Measurements from ENCODE around the gene PMEPA1.
A peak's percentile ranks its signal among the peaks of the same experiment; 100 is the strongest.

Gene PMEPA1

DNA sequence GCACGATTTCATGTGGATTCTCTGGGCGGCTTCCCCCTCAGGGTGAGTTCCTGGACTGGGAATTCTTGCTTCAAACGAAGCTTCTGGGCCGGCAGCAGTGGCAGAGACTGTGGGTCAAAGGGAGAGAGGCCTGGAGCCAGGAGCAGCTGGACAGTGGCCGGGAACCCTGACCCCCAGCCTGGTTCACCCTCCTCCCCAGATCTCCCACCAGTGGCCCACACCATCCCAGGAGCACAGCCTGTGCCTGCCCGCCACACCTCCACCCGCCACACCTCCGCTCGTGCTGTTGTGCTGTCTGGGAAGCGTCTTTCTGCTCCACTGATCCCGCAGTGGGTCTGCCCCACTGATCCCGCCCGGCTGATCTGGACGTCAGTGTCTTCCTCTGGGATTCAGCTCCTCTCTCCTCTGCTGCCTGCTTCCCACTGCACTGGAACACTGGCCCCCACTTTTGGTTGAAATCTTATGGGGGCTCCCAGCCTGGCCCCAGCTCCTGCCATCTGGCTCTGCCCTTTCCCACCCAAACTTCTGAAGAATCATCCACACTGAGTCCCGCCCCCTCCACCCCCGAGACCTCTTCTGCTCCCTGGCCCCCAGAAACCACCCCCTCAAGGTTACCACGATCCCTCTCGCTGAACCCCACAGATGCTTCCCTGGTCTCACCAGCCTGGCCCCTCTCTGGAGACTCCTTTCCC, 99.4 kb downstream of the PMEPA1 start:
- peaks cover 5 to 23% of the 10 kb centered on the region in 2 donors for H3K36me3 ChIP-seq (ENCODE audit: control insufficient read depth in 1 of 2, insufficient read depth in 2 of 2, low read length in 2 of 2)
- H3K9ac ChIP-seq (ENCODE audit: low read depth in 1 of 2, low read length in 2 of 2), result no peak overlapping the region
- peaks cover 3% of the 10 kb centered on the region in 2 donors for H3K4me1 ChIP-seq (ENCODE audit: control insufficient read depth in 1 of 2, insufficient read depth in 2 of 2, low read length in 2 of 2)
- no peaks in the 10 kb centered on the region for H3K9me3 ChIP-seq (ENCODE audit: control insufficient read depth in 1 of 2, low read length in 2 of 2)
- H3K27ac ChIP-seq (ENCODE audit: low read depth, low read length), result no peak overlapping the region
- H3K27me3 ChIP-seq (ENCODE audit: control insufficient read depth in 1 of 2, insufficient read depth in 2 of 2, low read length in 2 of 2), result no peaks in the 10 kb centered on the region
- H3K4me3 ChIP-seq (ENCODE audit: low read depth in 1 of 2, low read length in 2 of 2), result no peak overlapping the region

DNA sequence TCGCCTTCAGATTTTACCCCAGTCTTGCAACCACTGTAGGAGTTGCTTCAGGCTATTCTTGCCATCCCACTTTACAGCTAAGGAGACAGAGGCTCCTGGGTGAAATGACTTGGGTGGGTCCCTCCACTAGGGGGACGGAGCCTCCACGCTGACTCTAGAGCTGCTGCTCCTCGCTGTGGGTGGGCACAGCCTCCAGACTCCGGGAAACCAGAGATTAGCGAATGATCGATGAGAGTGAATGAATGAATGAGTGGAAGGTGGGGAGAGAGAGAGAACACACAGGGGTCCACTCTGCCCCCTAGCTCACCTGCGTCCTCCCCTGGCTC, 100.0 kb downstream of the PMEPA1 start:
- H3K27ac ChIP-seq (ENCODE audit: low read depth, low read length), result no peak overlapping the region
- peaks cover 5 to 21% of the 10 kb centered on the region in 2 donors for H3K36me3 ChIP-seq (ENCODE audit: control insufficient read depth in 1 of 2, insufficient read depth in 2 of 2, low read length in 2 of 2)
- H3K27me3 ChIP-seq (ENCODE audit: control insufficient read depth in 1 of 2, insufficient read depth in 2 of 2, low read length in 2 of 2), result no peaks in the 10 kb centered on the region
- H3K9ac ChIP-seq (ENCODE audit: low read depth in 1 of 2, low read length in 2 of 2), result no peak overlapping the region
- H3K4me1 ChIP-seq (ENCODE audit: control insufficient read depth in 1 of 2, insufficient read depth in 2 of 2, low read length in 2 of 2), result peaks cover 4 to 5% of the 10 kb centered on the region in 2 donors
- H3K9me3 ChIP-seq (ENCODE audit: control insufficient read depth in 1 of 2, low read length in 2 of 2), result no peaks in the 10 kb centered on the region
- H3K4me3 ChIP-seq (ENCODE audit: low read depth in 1 of 2, low read length in 2 of 2), result no peak overlapping the region

DNA sequence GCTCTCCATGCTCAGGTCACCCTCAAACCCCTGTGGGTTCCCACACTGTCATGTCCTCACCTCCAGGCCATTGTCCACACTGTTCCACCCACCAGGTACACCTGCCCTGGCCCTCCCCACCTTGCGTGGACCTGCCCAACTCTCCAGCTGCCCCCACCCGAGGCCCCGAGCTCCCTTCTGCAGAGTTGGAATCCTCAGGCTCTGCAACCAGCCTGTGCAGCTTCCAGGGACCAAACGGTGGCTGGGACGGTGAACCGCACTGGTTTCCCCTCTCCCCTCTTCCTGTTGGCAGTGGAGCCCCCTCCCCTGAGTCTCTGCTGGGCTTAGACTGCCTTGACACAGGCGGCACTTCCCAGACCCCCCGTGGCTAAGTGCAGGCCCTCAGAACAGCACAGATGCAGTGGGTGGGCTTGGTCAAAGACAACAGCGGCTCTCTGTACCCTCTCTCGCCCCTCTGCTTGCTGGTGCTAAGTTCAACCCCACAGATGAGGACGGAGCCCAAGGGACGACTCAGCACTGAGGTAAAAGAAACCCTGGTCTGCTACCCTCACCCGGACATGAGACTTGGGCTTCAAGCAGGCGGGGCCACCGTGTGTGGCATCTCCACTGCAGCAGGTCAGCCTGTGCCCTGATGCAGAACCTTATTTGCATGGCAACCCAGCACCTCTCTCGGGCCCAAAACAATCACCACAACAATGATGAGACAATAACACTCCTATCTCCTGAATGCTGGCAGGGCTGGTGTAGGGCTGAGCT, 100.6 kb downstream of the PMEPA1 start:
- Histone ChIP-seq H3K4me1 (ENCODE audit: control insufficient read depth in 1 of 2, insufficient read depth in 2 of 2, low read length in 2 of 2) (peaks cover 10 to 11% of the 10 kb centered on the region in 2 donors), H3K9me3 (ENCODE audit: control insufficient read depth in 1 of 2, low read length in 2 of 2) (no peaks in the 10 kb centered on the region), H3K4me3 (ENCODE audit: low read depth in 1 of 2, low read length in 2 of 2) (no peak overlapping the region), H3K27me3 (ENCODE audit: control insufficient read depth in 1 of 2, insufficient read depth in 2 of 2, low read length in 2 of 2) (no peaks in the 10 kb centered on the region), H3K27ac (ENCODE audit: low read depth, low read length) (no peak overlapping the region), H3K9ac (ENCODE audit: low read depth in 1 of 2, low read length in 2 of 2) (no peak overlapping the region), H3K36me3 (ENCODE audit: control insufficient read depth in 1 of 2, insufficient read depth in 2 of 2, low read length in 2 of 2) (peaks cover under 1 to 16% of the 10 kb centered on the region in 2 donors)

DNA sequence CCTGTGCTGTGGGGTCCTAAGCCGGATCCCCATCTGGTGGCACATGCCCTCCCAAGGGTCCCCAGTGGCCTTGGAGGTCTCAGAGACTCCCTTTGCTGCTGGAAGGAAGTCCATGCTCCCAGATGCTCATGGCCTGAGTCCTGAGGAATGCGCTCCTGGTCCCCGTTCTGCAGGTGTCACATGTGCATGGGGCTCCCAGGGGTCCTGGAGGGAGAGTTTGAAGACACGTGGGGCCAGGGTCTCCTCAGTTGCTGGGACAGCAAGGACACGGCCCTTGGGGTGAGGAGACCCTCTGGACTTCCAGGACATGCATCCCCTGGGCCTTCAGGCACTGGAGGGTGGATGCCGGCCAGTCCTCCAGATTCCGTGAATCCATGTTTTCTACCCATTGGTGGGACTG, 101.3 kb downstream of the PMEPA1 start:
- Histone ChIP-seq H3K9me3 (ENCODE audit: control insufficient read depth in 1 of 2, low read length in 2 of 2) (no peaks in the 10 kb centered on the region), H3K9ac (ENCODE audit: low read depth in 1 of 2, low read length in 2 of 2) (no peak overlapping the region), H3K27me3 (ENCODE audit: control insufficient read depth in 1 of 2, insufficient read depth in 2 of 2, low read length in 2 of 2) (no peaks in the 10 kb centered on the region), H3K36me3 (ENCODE audit: control insufficient read depth in 1 of 2, insufficient read depth in 2 of 2, low read length in 2 of 2) (peaks cover 0 to 15% of the 10 kb centered on the region in 2 donors), H3K4me1 (ENCODE audit: control insufficient read depth in 1 of 2, insufficient read depth in 2 of 2, low read length in 2 of 2) (peaks cover 12 to 14% of the 10 kb centered on the region in 2 donors), H3K27ac (ENCODE audit: low read depth, low read length) (no peak overlapping the region), H3K4me3 (ENCODE audit: low read depth in 1 of 2, low read length in 2 of 2) (no peak overlapping the region)

DNA sequence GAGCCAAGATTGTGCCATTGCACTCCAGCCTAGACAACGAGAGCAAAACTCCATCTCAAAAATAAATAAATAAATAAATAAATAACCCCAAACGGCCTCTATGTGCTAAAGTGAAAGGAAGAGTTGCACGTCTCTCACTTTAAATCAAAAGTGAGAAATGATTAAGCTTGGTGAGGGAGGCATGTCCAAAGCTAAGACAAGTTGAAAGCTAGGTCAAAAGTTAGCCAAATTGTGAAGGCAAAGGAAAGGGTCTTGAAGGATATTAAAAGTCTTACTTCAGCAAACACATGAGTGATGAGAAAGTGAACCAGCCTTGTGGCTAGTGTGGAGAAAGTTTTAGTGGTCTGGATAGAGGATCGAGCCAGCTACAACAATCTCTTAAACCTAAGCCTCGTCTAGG, 103.9 kb downstream of the PMEPA1 start:
- Histone ChIP-seq H3K4me3 (ENCODE audit: low read depth in 1 of 2, low read length in 2 of 2) (no peak overlapping the region), H3K4me1 (ENCODE audit: control insufficient read depth in 1 of 2, insufficient read depth in 2 of 2, low read length in 2 of 2) (peaks cover 11 to 19% of the 10 kb centered on the region in 2 donors), H3K27me3 (ENCODE audit: control insufficient read depth in 1 of 2, insufficient read depth in 2 of 2, low read length in 2 of 2) (no peaks in the 10 kb centered on the region), H3K9me3 (ENCODE audit: control insufficient read depth in 1 of 2, low read length in 2 of 2) (no peaks in the 10 kb centered on the region), H3K9ac (ENCODE audit: low read depth in 1 of 2, low read length in 2 of 2) (no peak overlapping the region), H3K27ac (ENCODE audit: low read depth, low read length) (no peak overlapping the region), H3K36me3 (ENCODE audit: control insufficient read depth in 1 of 2, insufficient read depth in 2 of 2, low read length in 2 of 2) (peaks cover 0 to 9% of the 10 kb centered on the region in 2 donors)

DNA sequence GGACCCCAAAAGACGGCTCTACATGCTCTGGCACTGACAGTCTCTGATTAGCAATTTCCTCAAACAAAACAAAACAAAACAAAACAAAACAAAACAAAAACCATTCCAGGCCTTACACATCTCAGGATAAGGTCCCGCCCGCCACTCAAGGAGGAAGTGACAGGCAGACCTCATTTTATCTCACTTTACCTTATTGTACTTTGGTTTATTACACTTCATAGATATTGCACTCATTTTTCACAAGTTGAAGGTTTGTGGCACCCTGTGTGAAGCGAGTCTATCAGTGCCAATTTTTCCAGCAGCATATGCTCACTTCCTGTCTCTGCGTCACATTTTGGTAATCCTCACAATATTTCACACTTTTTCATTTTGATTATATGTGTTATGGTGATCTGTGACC, 104.8 kb downstream of the PMEPA1 start:
- peaks cover 17 to 19% of the 10 kb centered on the region in 2 donors for H3K4me1 ChIP-seq (ENCODE audit: control insufficient read depth in 1 of 2, insufficient read depth in 2 of 2, low read length in 2 of 2)
- H3K36me3 ChIP-seq (ENCODE audit: control insufficient read depth in 1 of 2, insufficient read depth in 2 of 2, low read length in 2 of 2), result peaks cover 0 to 5% of the 10 kb centered on the region in 2 donors
- H3K9ac ChIP-seq (ENCODE audit: low read depth in 1 of 2, low read length in 2 of 2), result no peak overlapping the region
- peak overlapping the region; percentile 43 for H3K27ac ChIP-seq (ENCODE audit: low read depth, low read length)
- no peaks in the 10 kb centered on the region for H3K27me3 ChIP-seq (ENCODE audit: control insufficient read depth in 1 of 2, insufficient read depth in 2 of 2, low read length in 2 of 2)
- no peaks in the 10 kb centered on the region for H3K9me3 ChIP-seq (ENCODE audit: control insufficient read depth in 1 of 2, low read length in 2 of 2)
- no peak overlapping the region for H3K4me3 ChIP-seq (ENCODE audit: low read depth in 1 of 2, low read length in 2 of 2)

DNA sequence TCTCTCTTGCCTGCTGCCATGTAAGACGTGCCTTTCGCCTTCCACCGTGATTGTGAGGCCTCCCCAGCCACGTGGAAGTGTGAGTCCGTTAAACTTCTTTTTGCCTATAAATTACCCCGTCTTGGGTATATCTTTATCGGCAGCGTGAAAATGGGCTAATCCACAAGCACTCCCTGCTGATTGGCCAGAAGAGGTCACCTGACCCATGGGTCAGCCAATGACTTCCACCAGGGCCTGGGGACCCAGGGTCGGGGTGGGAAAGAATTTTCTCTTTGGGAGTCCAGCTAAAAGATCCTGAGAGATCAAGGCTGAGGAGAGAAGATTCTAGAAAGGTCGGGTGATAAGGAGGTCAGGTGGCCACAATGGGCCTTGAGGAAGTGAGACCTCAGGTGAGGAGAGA, 106.7 kb downstream of the PMEPA1 start:
- H3K4me3 ChIP-seq (ENCODE audit: low read depth in 1 of 2, low read length in 2 of 2), result no peak overlapping the region
- no peak overlapping the region for H3K27ac ChIP-seq (ENCODE audit: low read depth, low read length)
- H3K9me3 ChIP-seq (ENCODE audit: control insufficient read depth in 1 of 2, low read length in 2 of 2), result no peaks in the 10 kb centered on the region
- H3K27me3 ChIP-seq (ENCODE audit: control insufficient read depth in 1 of 2, insufficient read depth in 2 of 2, low read length in 2 of 2), result no peaks in the 10 kb centered on the region
- H3K4me1 ChIP-seq (ENCODE audit: control insufficient read depth in 1 of 2, insufficient read depth in 2 of 2, low read length in 2 of 2), result peaks cover 17 to 19% of the 10 kb centered on the region in 2 donors
- no peak overlapping the region for H3K9ac ChIP-seq (ENCODE audit: low read depth in 1 of 2, low read length in 2 of 2)
- no peaks in the 10 kb centered on the region for H3K36me3 ChIP-seq (ENCODE audit: control insufficient read depth in 1 of 2, insufficient read depth in 2 of 2, low read length in 2 of 2)

DNA sequence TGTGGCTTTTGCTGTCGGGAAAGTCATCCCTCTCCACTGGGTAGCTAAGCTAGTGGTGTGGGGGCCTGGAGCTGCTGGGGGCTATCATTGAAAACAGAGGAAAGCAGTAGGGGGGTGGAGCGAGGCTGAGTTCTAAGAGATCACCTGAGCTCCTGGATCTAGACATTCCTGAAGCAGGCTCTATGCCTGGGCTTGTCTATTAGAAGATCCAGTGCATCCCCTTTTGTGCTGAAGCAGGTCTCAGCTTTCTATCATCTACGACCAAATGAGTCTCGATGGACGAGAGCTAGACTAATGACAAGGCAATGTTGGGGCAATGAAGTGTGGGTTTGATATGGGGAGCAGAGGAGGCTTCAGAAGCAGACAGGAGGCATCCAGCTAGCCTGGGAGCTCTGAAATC, 108.1 kb downstream of the PMEPA1 start:
- H3K9me3 ChIP-seq (ENCODE audit: control insufficient read depth in 1 of 2, low read length in 2 of 2), result no peaks in the 10 kb centered on the region
- no peak overlapping the region for H3K27ac ChIP-seq (ENCODE audit: low read depth, low read length)
- H3K9ac ChIP-seq (ENCODE audit: low read depth in 1 of 2, low read length in 2 of 2), result no peak overlapping the region
- H3K4me1 ChIP-seq (ENCODE audit: control insufficient read depth in 1 of 2, insufficient read depth in 2 of 2, low read length in 2 of 2), result peaks cover 17 to 19% of the 10 kb centered on the region in 2 donors
- H3K36me3 ChIP-seq (ENCODE audit: control insufficient read depth in 1 of 2, insufficient read depth in 2 of 2, low read length in 2 of 2), result no peaks in the 10 kb centered on the region
- H3K27me3 ChIP-seq (ENCODE audit: control insufficient read depth in 1 of 2, insufficient read depth in 2 of 2, low read length in 2 of 2), result no peaks in the 10 kb centered on the region
- no peak overlapping the region for H3K4me3 ChIP-seq (ENCODE audit: low read depth in 1 of 2, low read length in 2 of 2)

DNA sequence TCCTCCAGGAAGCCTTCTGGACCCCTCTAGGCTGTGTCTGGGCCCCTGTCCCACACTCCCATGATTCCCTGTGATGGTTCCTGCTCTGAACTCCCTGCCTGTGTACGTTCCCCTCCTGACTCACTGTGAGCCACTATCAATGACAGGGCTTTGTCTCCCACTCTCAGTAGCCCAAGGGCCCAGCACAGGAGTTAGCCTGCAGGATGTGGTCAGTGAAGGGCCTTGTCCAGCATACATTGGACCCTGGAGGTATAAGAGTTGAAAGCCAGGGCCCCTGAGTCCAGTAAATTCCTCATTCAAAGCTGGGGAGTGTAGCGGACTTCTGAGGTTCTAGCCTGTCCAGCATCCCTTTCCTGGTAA, 108.6 kb downstream of the PMEPA1 start:
- no peaks in the 10 kb centered on the region for H3K27me3 ChIP-seq (ENCODE audit: control insufficient read depth in 1 of 2, insufficient read depth in 2 of 2, low read length in 2 of 2)
- H3K4me1 ChIP-seq (ENCODE audit: control insufficient read depth in 1 of 2, insufficient read depth in 2 of 2, low read length in 2 of 2), result peaks cover 17 to 19% of the 10 kb centered on the region in 2 donors
- H3K4me3 ChIP-seq (ENCODE audit: low read depth in 1 of 2, low read length in 2 of 2), result no peak overlapping the region
- no peaks in the 10 kb centered on the region for H3K9me3 ChIP-seq (ENCODE audit: control insufficient read depth in 1 of 2, low read length in 2 of 2)
- H3K9ac ChIP-seq (ENCODE audit: low read depth in 1 of 2, low read length in 2 of 2), result no peak overlapping the region
- H3K36me3 ChIP-seq (ENCODE audit: control insufficient read depth in 1 of 2, insufficient read depth in 2 of 2, low read length in 2 of 2), result no peaks in the 10 kb centered on the region
- no peak overlapping the region for H3K27ac ChIP-seq (ENCODE audit: low read depth, low read length)

DNA sequence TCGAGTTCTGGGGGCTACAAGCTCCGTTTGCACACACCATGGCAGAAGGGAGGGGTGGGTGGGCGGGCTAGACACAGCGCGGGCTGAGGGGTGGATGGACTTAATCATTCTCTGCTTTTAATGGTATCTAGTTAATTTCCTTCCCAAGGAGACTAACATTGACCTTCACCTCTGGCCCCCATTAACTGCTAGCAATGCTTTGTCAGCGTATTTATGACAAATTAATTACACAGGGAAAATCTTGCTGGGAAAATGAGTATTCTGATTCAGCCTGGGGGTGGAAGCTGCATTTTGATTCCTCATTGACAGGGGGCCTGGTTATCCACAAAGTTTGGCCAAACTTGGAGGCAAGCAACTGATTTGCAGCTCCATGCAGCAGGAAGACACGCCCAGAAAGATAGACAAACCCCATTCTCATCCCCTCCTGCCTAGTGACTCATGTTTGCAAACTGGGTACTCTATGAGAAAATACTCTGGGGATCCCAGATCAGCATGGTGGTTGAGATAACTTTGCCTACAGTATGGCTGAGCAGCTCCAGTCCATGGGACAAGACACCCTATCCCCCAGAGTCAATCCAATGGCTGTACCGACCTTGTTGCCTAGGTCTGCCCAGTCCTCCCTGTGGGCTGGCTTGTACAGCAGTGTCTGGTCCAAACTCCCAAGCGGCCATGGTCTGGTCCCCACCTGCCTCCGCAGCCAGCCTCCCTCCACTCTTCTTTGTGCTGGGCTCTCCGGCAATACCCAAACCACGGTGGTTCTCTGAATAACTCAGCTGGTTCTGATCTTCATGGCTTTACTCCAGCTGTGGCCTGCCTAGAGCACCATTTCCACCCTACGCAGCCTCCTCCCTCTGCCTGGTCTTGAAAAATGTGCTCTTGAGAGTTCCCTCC, 109.2 kb downstream of the PMEPA1 start:
- Histone ChIP-seq H3K27me3 (ENCODE audit: control insufficient read depth in 1 of 2, insufficient read depth in 2 of 2, low read length in 2 of 2) (no peaks in the 10 kb centered on the region), H3K9me3 (ENCODE audit: control insufficient read depth in 1 of 2, low read length in 2 of 2) (no peaks in the 10 kb centered on the region), H3K4me3 (ENCODE audit: low read depth in 1 of 2, low read length in 2 of 2) (no peak overlapping the region), H3K36me3 (ENCODE audit: control insufficient read depth in 1 of 2, insufficient read depth in 2 of 2, low read length in 2 of 2) (no peaks in the 10 kb centered on the region), H3K4me1 (ENCODE audit: control insufficient read depth in 1 of 2, insufficient read depth in 2 of 2, low read length in 2 of 2) (peaks cover 17 to 18% of the 10 kb centered on the region in 2 donors), H3K27ac (ENCODE audit: low read depth, low read length) (no peak overlapping the region), H3K9ac (ENCODE audit: low read depth in 1 of 2, low read length in 2 of 2) (no peak overlapping the region)

All from duodenal mucosa (tissue), 2 donors.